MCF 10A (cell line): Measurements from ENCODE around the gene AGL. TPM values are rescaled to one million over a fixed set of nuclear protein-coding genes. Genes with fewer than 3 reads are reported as not detected.
"Not testable (repeated sequence)": the region's sequence is repeated elsewhere in the genome, so short reads cannot be mapped to it uniquely, and the experiment has no call there.

Experiments used
- BruUV-seq: library from RNA; stranded (reverse); fragments of 400-500 nt; replicated peaks from 2 replicates; lab custom pipeline; 2021; lab: Mats Ljungman, UMichigan
- CTCF ChIA-PET: fragments of 300-600 bp; sonication (Branson Sonifier 250); formaldehyde crosslinking; extraction: SDS; loops from one replicate; lab custom pipeline; 2021; ENCODE audit warnings: antibody characterized with exemption, inconsistent platforms; lab: Yijun Ruan, JAX
- POLR2A ChIA-PET: fragments of 300-600, 350-650 bp; sonication (Branson Sonifier 250); formaldehyde crosslinking; extraction: SDS; loops from one replicate; lab custom pipeline; 2020; ENCODE audit warnings: antibody characterized with exemption, inconsistent platforms; lab: Yijun Ruan, JAX
- DNase-seq: peaks from one replicate; pipeline ENCODE4 v3.0.0-alpha.2; 2018; ENCODE audit not compliant: unreplicated experiment
- H3K27ac Mint-ChIP-seq: one replicate; pipeline ENCODE4 v1.8.0; 2022; ENCODE audit warnings: mild to moderate bottlenecking, low read depth, mixed read lengths; ENCODE audit not compliant: unreplicated experiment
- H3K27me3 Mint-ChIP-seq: one replicate; pipeline ENCODE4 v1.8.0; 2022; ENCODE audit warnings: mixed read lengths; ENCODE audit not compliant: insufficient read depth, unreplicated experiment
- H3K36me3 Mint-ChIP-seq: one replicate; pipeline ENCODE4 v1.8.0; 2022; ENCODE audit warnings: mild to moderate bottlenecking, moderate library complexity, mixed read lengths; ENCODE audit not compliant: insufficient read depth, unreplicated experiment
- H3K4me1 Mint-ChIP-seq: one replicate; pipeline ENCODE4 v1.8.0; 2022; ENCODE audit warnings: mixed read lengths; ENCODE audit not compliant: insufficient read depth, unreplicated experiment
- H3K4me3 Mint-ChIP-seq: one replicate; pipeline ENCODE4 v1.8.0; 2022; ENCODE audit warnings: mild to moderate bottlenecking, moderate library complexity, mixed read lengths; ENCODE audit not compliant: unreplicated experiment
- H3K9me3 Mint-ChIP-seq: one replicate; pipeline ENCODE4 v1.8.0; 2022; ENCODE audit warnings: mixed read lengths; ENCODE audit not compliant: unreplicated experiment
- CTCF ChIP-seq: fragments of 200-600 bp; IDR thresholded peaks from one replicate; pipeline ENCODE4 v1.8.0; 2022; ENCODE audit warnings: antibody characterized with exemption, mild to moderate bottlenecking; ENCODE audit not compliant: unreplicated experiment
- intact Hi-C: fragments of 100-400 bp; cut with micrococcal nuclease; formaldehyde crosslinking; loops from 2 replicates; pipeline ENCODE4 v1.14.1; 2022
- total RNA-seq: library from RNA; stranded (reverse); gene quantifications from 2 replicates; pipeline ENCODE4 v1.2.3, GENCODE V29; 2022

AGL gene
- total RNA-seq, 1 experiment from 2014 or later, result 8.9 TPM

DNA sequence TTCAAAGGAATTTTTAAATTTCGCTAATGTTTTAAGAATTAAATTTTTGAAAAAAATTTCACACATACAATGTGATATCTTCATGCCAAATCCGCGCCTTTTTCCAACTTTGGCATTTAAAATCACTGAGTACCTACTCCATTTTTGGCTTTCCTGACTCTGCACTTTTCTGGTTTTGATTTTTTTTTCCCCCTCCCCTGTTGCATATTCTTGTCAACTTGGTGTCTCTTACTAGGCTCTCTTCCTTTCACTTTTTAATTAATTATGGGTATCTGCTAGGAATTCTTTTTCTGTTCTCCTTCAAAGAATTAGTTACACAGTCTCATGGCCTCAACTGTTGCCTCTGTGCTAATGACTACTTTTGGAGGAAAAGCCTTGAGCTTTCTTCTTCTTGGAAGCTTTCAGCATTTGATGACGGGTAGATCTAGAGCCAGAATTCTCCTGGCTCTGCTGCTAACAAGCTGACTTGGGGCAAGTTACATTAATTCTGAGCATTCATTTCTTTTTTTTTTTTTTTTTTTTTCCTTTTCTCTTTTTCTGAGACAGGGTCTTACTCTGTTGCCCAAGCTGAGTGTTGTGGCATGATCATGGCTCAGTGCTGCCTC lies 1.8 kb downstream of the AGL start:
- no peaks in the 10 kb centered on the region for H3K27me3 Mint-ChIP-seq
- peaks cover 14% of the 10 kb centered on the region for H3K4me1 Mint-ChIP-seq
- H3K4me3 Mint-ChIP-seq, result peak overlapping the region; percentile 93
- intact Hi-C loops, result loop anchor here (2.0 kb wide), 1 partner anchor 187 kb away; a partner anchor contains a TSS
- CTCF ChIA-PET, result interaction anchor here (0.6 kb wide), 2 partner anchors 488 to 1193 kb away, joined by 3 read pairs; no protein-coding TSS in a partner anchor
- H3K36me3 Mint-ChIP-seq, result peaks cover 17% of the 10 kb centered on the region
- POLR2A ChIA-PET, result interaction anchor here (0.6 to 4.5 kb wide), 7 partner anchors 8 to 196 kb away, joined by 3 to 34 read pairs (median 6); partner anchors contain the start of genes FRRS1 and SLC35A3
- peak overlapping the region; percentile 24 for H3K27ac Mint-ChIP-seq
- no peak for DNase-seq
- BruUV-seq, result no TSS peak
- no peaks in the 10 kb centered on the region for H3K9me3 Mint-ChIP-seq
- no peak for TF ChIP-seq CTCF

DNA sequence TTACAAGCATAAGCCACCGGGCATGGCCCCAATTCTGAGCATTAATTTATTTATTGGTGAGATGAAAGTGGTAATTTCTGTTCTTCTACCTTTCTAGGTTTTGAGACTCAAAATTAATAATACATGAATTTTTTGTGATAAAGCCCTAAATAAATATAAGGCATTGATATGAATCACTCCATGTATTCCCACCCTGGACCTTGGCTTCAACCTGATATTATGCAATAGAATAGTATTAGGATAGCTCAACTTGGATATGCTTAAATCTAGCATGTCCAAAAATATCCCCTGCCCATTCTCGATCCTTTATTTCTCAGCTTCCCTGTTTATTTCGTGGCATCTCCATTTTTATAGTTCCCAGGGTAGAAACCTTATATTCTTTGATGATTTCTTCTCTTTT lies 2.5 kb downstream of the AGL start:
- H3K9me3 Mint-ChIP-seq, result no peaks in the 10 kb centered on the region
- H3K27ac Mint-ChIP-seq, result no peak overlapping the region
- intact Hi-C loops, result no loop called here
- no peaks in the 10 kb centered on the region for H3K27me3 Mint-ChIP-seq
- CTCF ChIA-PET, result interaction anchor here (0.6 to 0.7 kb wide), 3 partner anchors 12 to 489 kb away, joined by 3 read pairs; no protein-coding TSS in a partner anchor
- H3K4me1 Mint-ChIP-seq, result peaks cover 14% of the 10 kb centered on the region
- TF ChIP-seq CTCF, result no peak
- BruUV-seq, result no TSS peak
- POLR2A ChIA-PET, result interaction anchor here (1.3 to 4.5 kb wide), 5 partner anchors 9 to 186 kb away, joined by 5 to 34 read pairs (median 6); partner anchors contain the start of genes FRRS1 and SLC35A3
- DNase-seq, result peak; percentile 20
- H3K36me3 Mint-ChIP-seq, result peaks cover 17% of the 10 kb centered on the region
- H3K4me3 Mint-ChIP-seq, result no peak overlapping the region

GRCh38 chr1:99855914-99856450 lies 5.8 kb downstream of the AGL start:
- Mint-ChIP-seq H3K4me3 (no peak overlapping the region), H3K27me3 (no peaks in the 10 kb centered on the region), H3K9me3 (no peaks in the 10 kb centered on the region), H3K36me3 (peaks cover 17% of the 10 kb centered on the region), H3K4me1 (peaks cover 14% of the 10 kb centered on the region), H3K27ac (no peak overlapping the region)
- CTCF ChIA-PET, result interaction anchor here (0.9 kb wide), 1 partner anchor 13 kb away, joined by 3 read pairs; no protein-coding TSS in a partner anchor
- BruUV-seq, result no TSS peak
- no peak for TF ChIP-seq CTCF
- DNase-seq, result no peak
- POLR2A ChIA-PET, result interaction anchor here (0.5 kb wide), 1 partner anchor 1194 kb away, joined by 3 read pairs; no protein-coding TSS in a partner anchor
- intact Hi-C loops, result no loop called here

DNA sequence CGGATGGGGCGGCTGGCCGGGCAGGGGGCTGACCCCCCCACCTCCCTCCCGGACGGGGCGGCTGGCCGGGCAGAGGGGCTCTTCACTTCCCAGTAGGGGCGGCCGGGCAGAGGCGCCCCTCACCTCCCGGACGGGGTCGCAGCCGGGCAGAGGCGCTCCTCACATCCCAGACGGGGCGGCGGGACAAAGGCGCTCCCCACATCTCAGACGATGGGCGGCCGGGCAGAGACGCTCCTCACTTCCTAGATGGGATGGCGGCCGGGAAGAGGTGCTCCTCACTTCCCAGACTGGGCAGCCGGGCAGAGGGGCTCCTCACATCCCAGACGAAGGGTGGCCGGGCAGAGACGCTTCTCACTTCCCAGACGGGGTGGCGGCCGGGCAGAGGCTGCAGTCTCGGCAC lies 6.9 kb downstream of the AGL start:
- H3K27ac Mint-ChIP-seq, H3K4me3 Mint-ChIP-seq, H3K4me1 Mint-ChIP-seq, DNase-seq, intact Hi-C loops, BruUV-seq, H3K27me3 Mint-ChIP-seq, POLR2A ChIA-PET, H3K9me3 Mint-ChIP-seq, CTCF ChIA-PET: not testable (repeated sequence)
- H3K36me3 Mint-ChIP-seq, result peaks cover 16% of the 10 kb centered on the region
